AG09309 (cell line): Measurements from ENCODE around the gene SINHCAF.

ENCODE experiments used
- DNase-seq: peaks from one replicate; pipeline ENCODE4 v3.0.0-alpha.2; 2010; ENCODE audit warnings: low read depth
- H3K4me3 ChIP-seq: 2 replicates; pipeline ENCODE4 v1.5.1; 2011; ENCODE audit warnings: mild to moderate bottlenecking, low read depth, low read length, moderate library complexity; ENCODE audit not compliant: control insufficient read depth
- TF ChIP-seq, protein P1 (sequence below): IDR thresholded peaks from 2 replicates; pipeline ENCODE4 v1.5.1; 2011; ENCODE audit warnings: mild to moderate bottlenecking, low read depth, low read length, inconsistent platforms; ENCODE audit not compliant: insufficient read depth, control insufficient read depth; ENCODE audit errors: missing control alignments

The SINHCAF gene

DNA sequence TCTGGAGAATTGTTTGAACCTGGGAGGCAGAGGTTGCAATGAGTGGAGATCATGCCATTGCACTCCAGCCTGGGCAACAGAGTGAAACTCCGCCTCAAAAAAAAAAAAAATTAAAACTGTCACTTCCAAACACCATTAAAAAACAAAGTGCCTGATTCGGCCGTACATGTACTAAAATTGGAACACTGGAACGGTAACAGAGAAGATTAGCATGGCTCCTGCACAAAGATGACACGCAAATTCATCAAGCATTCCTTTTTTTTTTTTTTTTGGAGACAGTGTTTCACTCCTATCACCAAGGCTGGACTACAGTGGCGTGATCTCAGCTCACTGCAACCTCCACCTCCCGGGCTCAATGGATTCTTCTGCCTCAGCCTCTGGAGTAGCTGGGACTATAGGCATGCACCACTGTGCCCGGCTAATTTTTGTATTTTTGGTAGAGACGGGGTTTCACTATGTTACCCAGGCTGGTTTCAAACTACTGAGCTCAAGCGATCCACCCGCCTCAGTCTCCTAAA is 40.2 kb upstream of the SINHCAF start:
- H3K4me3 ChIP-seq, result no peak overlapping the region
- TF ChIP-seq, protein P1, sequence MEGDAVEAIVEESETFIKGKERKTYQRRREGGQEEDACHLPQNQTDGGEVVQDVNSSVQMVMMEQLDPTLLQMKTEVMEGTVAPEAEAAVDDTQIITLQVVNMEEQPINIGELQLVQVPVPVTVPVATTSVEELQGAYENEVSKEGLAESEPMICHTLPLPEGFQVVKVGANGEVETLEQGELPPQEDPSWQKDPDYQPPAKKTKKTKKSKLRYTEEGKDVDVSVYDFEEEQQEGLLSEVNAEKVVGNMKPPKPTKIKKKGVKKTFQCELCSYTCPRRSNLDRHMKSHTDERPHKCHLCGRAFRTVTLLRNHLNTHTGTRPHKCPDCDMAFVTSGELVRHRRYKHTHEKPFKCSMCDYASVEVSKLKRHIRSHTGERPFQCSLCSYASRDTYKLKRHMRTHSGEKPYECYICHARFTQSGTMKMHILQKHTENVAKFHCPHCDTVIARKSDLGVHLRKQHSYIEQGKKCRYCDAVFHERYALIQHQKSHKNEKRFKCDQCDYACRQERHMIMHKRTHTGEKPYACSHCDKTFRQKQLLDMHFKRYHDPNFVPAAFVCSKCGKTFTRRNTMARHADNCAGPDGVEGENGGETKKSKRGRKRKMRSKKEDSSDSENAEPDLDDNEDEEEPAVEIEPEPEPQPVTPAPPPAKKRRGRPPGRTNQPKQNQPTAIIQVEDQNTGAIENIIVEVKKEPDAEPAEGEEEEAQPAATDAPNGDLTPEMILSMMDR, result no peak
- DNase-seq, result no peak

GRCh38 chr12:31363831-31364230 is 37.9 kb upstream of the SINHCAF start:
- no peak for DNase-seq
- H3K4me3 ChIP-seq, result no peak overlapping the region
- TF ChIP-seq, protein P1, result no peak

- TF ChIP-seq, protein P1, result no peak
- no peak overlapping the region for H3K4me3 ChIP-seq
- no peak for DNase-seq
Observed at GRCh38 chr12:31363416-31363809, 37.5 kb upstream of the SINHCAF start.

DNA sequence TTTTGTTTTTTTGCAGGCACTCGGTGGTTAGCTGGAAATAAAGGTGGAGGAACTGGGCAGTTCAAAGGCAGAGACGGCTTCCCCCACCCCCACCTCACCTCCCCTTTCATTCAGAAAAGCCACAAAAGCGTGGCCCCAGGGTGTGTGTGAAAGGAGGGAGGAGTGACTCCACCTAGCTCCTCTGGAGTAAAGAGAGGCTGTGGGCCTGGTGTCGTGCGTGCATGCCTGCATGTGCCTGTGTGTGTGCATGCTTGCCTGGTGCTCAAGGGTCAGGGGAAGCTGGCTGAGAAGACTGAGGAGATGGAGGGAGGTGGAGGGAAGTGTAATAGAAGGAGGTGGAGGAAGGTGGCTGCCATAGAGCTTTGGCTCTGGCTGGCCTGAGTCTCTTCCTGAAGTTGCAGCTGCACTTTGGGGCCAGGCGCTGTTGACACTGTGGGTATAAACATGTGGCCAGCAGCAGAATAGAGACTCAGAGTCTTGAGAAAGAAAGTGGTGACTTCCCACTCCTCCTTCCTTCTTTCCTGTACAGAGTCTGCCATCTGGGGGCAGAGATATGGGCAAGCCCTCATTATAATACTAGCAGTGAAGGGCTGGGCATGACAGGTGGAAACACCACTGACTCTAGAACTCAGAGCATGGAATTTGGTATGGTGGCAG is 36.9 kb upstream of the SINHCAF start:
- TF ChIP-seq, protein P1, result no peak
- no peak overlapping the region for H3K4me3 ChIP-seq
- DNase-seq, result no peak

- TF ChIP-seq, protein P1, result no peak
- no peak for DNase-seq
- no peak overlapping the region for H3K4me3 ChIP-seq
Observed at GRCh38 chr12:31362115-31362758, 36.3 kb upstream of the SINHCAF start.

DNA sequence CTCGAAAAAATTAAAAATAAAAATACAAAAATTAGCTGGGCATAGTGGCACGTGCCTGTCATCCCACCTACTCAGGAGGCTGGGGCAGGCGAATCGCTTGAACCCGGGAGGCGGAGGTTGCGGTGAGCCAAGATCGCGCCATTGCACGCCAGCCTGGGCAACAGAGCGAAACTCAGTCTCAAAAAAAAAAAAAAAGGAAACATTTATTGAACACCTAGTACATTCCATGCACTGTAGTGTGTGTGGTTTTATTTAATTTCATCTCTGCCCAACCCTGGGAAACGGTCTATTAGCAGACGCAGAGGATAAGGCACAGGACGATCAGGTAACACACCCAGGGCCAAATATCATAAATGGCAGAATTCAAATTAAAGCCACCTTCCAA is 35.8 kb upstream of the SINHCAF start:
- no peak overlapping the region for H3K4me3 ChIP-seq
- TF ChIP-seq, protein P1, result no peak
- no peak for DNase-seq
